K562 (cell line): ENCODE data around the gene PRXL2A. TPM values are rescaled to one million over a fixed set of nuclear protein-coding genes. Genes with fewer than 3 reads are reported as not detected.
A peak's percentile ranks its signal among the peaks of the same experiment; 100 is the strongest.

Experiments
- ARID2 ChIP-seq: fragments of 450-650 bp; IDR thresholded peaks from 2 replicates; pipeline ENCODE4 v1.6.1; 2017; ENCODE audit warnings: antibody characterized with exemption, mild to moderate bottlenecking
- ARID3A ChIP-seq: IDR thresholded peaks from 2 replicates; pipeline ENCODE4 v1.6.1; 2012; ENCODE audit warnings: low read depth, low read length, improper control_type of control experiment, borderline replicate concordance
- CHD2 ChIP-seq: IDR thresholded peaks from 2 replicates; pipeline ENCODE4 v1.6.1; 2011; ENCODE audit warnings: low read depth, low read length
- CTCF ChIP-seq, 3 experiments: IDR thresholded peaks in 2 of 3; conservative IDR thresholded peaks in 1 of 3; 2 replicates each; pipeline ENCODE4 v1.5.1; 2011 to 2012; ENCODE audit warnings: low read length in 3 of 3, mild to moderate bottlenecking in 3 of 3, control low read depth in 2 of 3, improper control_type of control experiment in 1 of 3, inconsistent platforms in 1 of 3, low read depth in 1 of 3, mixed read lengths in 1 of 3, moderate library complexity in 1 of 3; ENCODE audit not compliant: insufficient read depth in 2 of 3
- E2F3 ChIP-seq: fragments of 250-450 bp; sonication (Bioruptor Pico); IDR thresholded peaks from 2 replicates; pipeline ENCODE4 v1.4.0; 2020; ENCODE audit warnings: mild to moderate bottlenecking
- HDAC1 ChIP-seq, 2 experiments: fragments of 450-650 bp; IDR thresholded peaks; 2 replicates each; pipeline ENCODE4 v1.6.1; 2016 to 2017; ENCODE audit warnings: inconsistent platforms in 1 of 2, mild to moderate bottlenecking in 1 of 2, moderate library complexity in 1 of 2
- KLF1 ChIP-seq: fragments of 450-650 bp; IDR thresholded peaks from 2 replicates; pipeline ENCODE4 v1.6.1; 2016; ENCODE audit warnings: missing genetic modification characterization, missing compliant biosample characterization
- MXD1 ChIP-seq: fragments of 250-450 bp; sonication (Bioruptor Pico); IDR thresholded peaks from 2 replicates; pipeline ENCODE4 v1.8.0; 2021; ENCODE audit warnings: borderline replicate concordance, mild to moderate bottlenecking, moderate library complexity; ENCODE audit not compliant: poor library complexity, severe bottlenecking
- NBN ChIP-seq: fragments of 450-650 bp; IDR thresholded peaks from 2 replicates; pipeline ENCODE4 v1.6.1; 2016; ENCODE audit warnings: low read depth, mild to moderate bottlenecking
- NFATC3 ChIP-seq: fragments of 450-650 bp; IDR thresholded peaks from 2 replicates; pipeline ENCODE4 v1.6.1; 2017; ENCODE audit warnings: mild to moderate bottlenecking
- PYGO2 ChIP-seq: fragments of 450-650 bp; IDR thresholded peaks from 2 replicates; pipeline ENCODE4 v1.6.1; 2016; ENCODE audit warnings: mild to moderate bottlenecking, missing genetic modification characterization, moderate library complexity, missing compliant biosample characterization
- SAP30 ChIP-seq: fragments of 200-600 bp; sonication (generic); IDR thresholded peaks from 2 replicates; pipeline ENCODE4 v1.6.1; 2012; ENCODE audit warnings: borderline replicate concordance, low read depth, mild to moderate bottlenecking, moderate library complexity, low read length, control low read depth, inconsistent platforms; ENCODE audit not compliant: insufficient read depth, poor library complexity, severe bottlenecking
- SMARCA5 ChIP-seq: fragments of 450-650 bp; IDR thresholded peaks from 2 replicates; pipeline ENCODE4 v1.6.1; 2016
- STAG1 ChIP-seq: sonication (generic); formaldehyde crosslinking; IDR thresholded peaks from 2 replicates; pipeline ENCODE4 v1.5.0; 2020; ENCODE audit warnings: missing genetic modification reagents, borderline replicate concordance
- STAT5B ChIP-seq: fragments of 250-450 bp; sonication (Bioruptor Pico); IDR thresholded peaks from 2 replicates; pipeline ENCODE4 v1.8.0; 2021; ENCODE audit warnings: mild to moderate bottlenecking, inconsistent platforms
- TAF9B ChIP-seq: fragments of 450-650 bp; IDR thresholded peaks from 2 replicates; pipeline ENCODE4 v1.6.1; 2018; ENCODE audit warnings: mild to moderate bottlenecking; ENCODE audit not compliant: partially characterized antibody
- TFAM ChIP-seq: fragments of 250-450 bp; sonication (Bioruptor Pico); conservative IDR thresholded peaks from 2 replicates; pipeline ENCODE4 v1.5.0; 2021; ENCODE audit warnings: mild to moderate bottlenecking, moderate library complexity
- ZKSCAN8 ChIP-seq: fragments of 200-800 bp; sonication (Bioruptor generic); IDR thresholded peaks from 2 replicates; pipeline ENCODE4 v1.6.1; 2016; ENCODE audit warnings: missing genetic modification characterization, missing compliant biosample characterization
- ZNF277 ChIP-seq: fragments of 250-450 bp; sonication (Bioruptor Pico); IDR thresholded peaks from 2 replicates; pipeline ENCODE4 v1.8.0; 2022; ENCODE audit warnings: inconsistent platforms, mild to moderate bottlenecking, moderate library complexity, borderline replicate concordance
- ZNF354B ChIP-seq: fragments of 250-450 bp; sonication (Bioruptor Pico); IDR thresholded peaks from 2 replicates; pipeline ENCODE4 v1.4.0; 2020
- ZNF766 ChIP-seq: fragments of 200-800 bp; sonication (Bioruptor generic); conservative IDR thresholded peaks from 2 replicates; pipeline ENCODE4 v1.6.1; 2016; ENCODE audit warnings: missing genetic modification characterization, missing compliant biosample characterization
- polyA plus RNA-seq, 8 experiments: library from polyadenylated mRNA; depleted of rRNA in 4 of 8; stranded (reverse) in 5 of 8; unstranded in 3 of 8; fragments of >200 nt; fragmentation: Nextera tagmentation in 2 of 8; fragmentation: Illumina TruSeq in 1 of 8; extraction: Ambion mirVana in 2 of 8; extraction: Trizol in 1 of 8; gene quantifications; 2 replicates each; pipeline versions ENCODE4 v1.2.1 to v1.2.3, GENCODE V29; 2011 to 2014; ENCODE audit warnings: inconsistent platforms in 1 of 8, missing spikeins in 1 of 8
- total RNA-seq, 7 experiments: library from RNA; depleted of rRNA in 6 of 7; stranded (reverse); fragments of >200 nt in 6 of 7; fragmentation: Illumina TruSeq in 2 of 7; extraction: Trizol in 2 of 7; gene quantifications; 2 replicates each; pipeline versions ENCODE4 v1.2.1 to v1.2.3, GENCODE V29; 2011 to 2021; ENCODE audit warnings: low replicate concordance in 1 of 7

The PRXL2A gene
- total and polyA plus RNA-seq, 9 of the 15 experiments (the other 6 are each of a cell fraction or from before 2014, with no cell fraction given), result 0.14 to 1.2 (median 0.75) TPM

GRCh38 chr10:80459047-80459865 is 50.9 kb downstream of the PRXL2A start (continued):
- TF ChIP-seq SAP30, result no peak
- no peak for TF ChIP-seq NFATC3
- TF ChIP-seq ZNF354B (CRISPR knock-in tag), result no peak
- TF ChIP-seq ARID3A, result no peak
- 0 out of 2 replicates have a peak, but pooled peaks have one; percentile 58 for TF ChIP-seq KLF1 (tag)
- no peak for TF ChIP-seq ZKSCAN8 (CRISPR knock-in tag)
- peak; percentile 80; the same call in 1 of the 2 replicates for TF ChIP-seq NBN
- TF ChIP-seq HDAC1 (IDR thresholded peaks at IDR 0.05), result peak in 1 of 2 experiments; percentile 67; a peak in 2 of 4 replicates
- TF ChIP-seq MXD1 (CRISPR knock-in tag), result no peak
- no peak for TF ChIP-seq TAF9B
- TF ChIP-seq TFAM, result no peak
- TF ChIP-seq PYGO2, result no peak
- TF ChIP-seq ARID2, result no peak
- no peak for TF ChIP-seq SMARCA5
- no peak for TF ChIP-seq CHD2
- no peak for TF ChIP-seq ZNF766 (CRISPR knock-in tag)
- no peak for TF ChIP-seq E2F3
- TF ChIP-seq STAG1 (CRISPR knock-in tag), result no peak
- TF ChIP-seq STAT5B (CRISPR knock-in tag), result no peak
- peak; percentile 29 to 41 (median 31); a peak in 3 of 6 replicates for TF ChIP-seq CTCF (IDR thresholded peaks at IDR 0.05 in 2 of 3, conservative IDR thresholded peaks at IDR 0.05 in 1 of 3; ENCODE audit: insufficient read depth in 2 of 3, low read depth in 1 of 3, low read length in 3 of 3)
- no peak for TF ChIP-seq ZNF277 (CRISPR knock-in tag)
